Breast epithelium (tissue), 4 donors: ENCODE results near the gene C2orf68. TPM values are rescaled to one million over a fixed set of nuclear protein-coding genes. Genes with fewer than 3 reads are reported as not detected.

ENCODE experiments used
- DNase-seq, 2 donors: peaks; one replicate each; pipeline ENCODE4 v3.0.0-alpha.2; 2019; ENCODE audit warnings: low spot score in 2 of 2
- H3K27ac ChIP-seq, 2 donors: fragments of 200-600 bp; sonication (generic) in 1 of 2; one replicate each; pipeline ENCODE4 v1.5.1; 2016 to 2019; ENCODE audit warnings: mild to moderate bottlenecking in 1 of 2
- H3K27me3 ChIP-seq, 2 donors: fragments of 200-600 bp; sonication (generic) in 1 of 2; one replicate each; pipeline versions ENCODE4 v1.5.1 to v1.6.0; 2017 to 2019; ENCODE audit warnings: control low read depth in 1 of 2, mild to moderate bottlenecking in 1 of 2
- H3K36me3 ChIP-seq: fragments of 200-600 bp; one replicate; pipeline ENCODE4 v1.5.1; 2019
- H3K4me1 ChIP-seq, 2 donors: fragments of 200-600 bp; sonication (generic); one replicate each; pipeline ENCODE4 v1.5.1; 2016 to 2019; ENCODE audit warnings: control low read depth in 1 of 2
- H3K4me3 ChIP-seq, 3 donors: fragments of 200-600 bp; sonication (generic); 1 replicate in 2 of 3; 2 replicates in 1 of 3; pipeline ENCODE4 v1.5.1; 2016 to 2019; ENCODE audit warnings: mild to moderate bottlenecking in 3 of 3, moderate library complexity in 2 of 3
- H3K9me3 ChIP-seq, 2 donors: fragments of 200-600 bp; sonication (generic) in 1 of 2; one replicate each; pipeline ENCODE4 v1.5.1; 2016 to 2019; ENCODE audit warnings: control low read depth in 1 of 2
- CTCF ChIP-seq, 3 donors: fragments of 450-650 bp; IDR thresholded peaks; one replicate each; pipeline ENCODE4 v1.5.1; 2016 to 2017; ENCODE audit warnings: antibody characterized with exemption in 3 of 3, mild to moderate bottlenecking in 3 of 3, moderate library complexity in 3 of 3
- POLR2A ChIP-seq: fragments of 450-650 bp; IDR thresholded peaks from one replicate; pipeline ENCODE4 v1.6.1; 2016; ENCODE audit warnings: antibody characterized with exemption, mild to moderate bottlenecking, moderate library complexity
- POLR2AphosphoS5 ChIP-seq, 3 donors: sonication (generic); formaldehyde crosslinking; IDR thresholded peaks; one replicate each; pipeline ENCODE4 v1.6.1; 2017; ENCODE audit warnings: antibody characterized with exemption in 3 of 3
- intact Hi-C: fragments of 100-400 bp; cut with DNase I; formaldehyde crosslinking; loops from one replicate; pipeline ENCODE4 v1.15.1; 2023; ENCODE audit warnings: low total_unique reads
- total RNA-seq, 3 donors: library from RNA; depleted of rRNA; stranded (reverse); fragments of >200 nt; gene quantifications; one replicate each; pipeline ENCODE4 v1.1.0, GENCODE V29; 2016

C2orf68 gene
- total RNA-seq, 3 donors from 2014 or later: 13.9 to 26.6 (median 16.1) TPM

- intact Hi-C loops: no loop called here
- DNase-seq: peak; percentile 85 to 90
- peak within 1 kb of the TSS; percentile 92 to 98 for H3K27ac ChIP-seq
- peaks cover 7 to 14% of the 10 kb centered on the region in 2 donors for H3K4me1 ChIP-seq
- peak within 1 kb of the TSS; percentile 31 to 71 (median 59) for H3K4me3 ChIP-seq
- no peaks in the 10 kb centered on the region for H3K9me3 ChIP-seq
- no peaks in the 10 kb centered on the region for H3K27me3 ChIP-seq
- TF ChIP-seq POLR2AphosphoS5 (IDR thresholded peaks at IDR 0.05): no peak
- peak; percentile 28 for TF ChIP-seq POLR2A
- no peaks in the 10 kb centered on the region for H3K36me3 ChIP-seq
Measured at GRCh38 chr2:85577386-85578242, 34.3 kb downstream of the C2orf68 start, which contains the start of gene VAMP8. VAMP8 (plus strand) TSS chr2:85577586; CDS start chr2:85577647, 61 bp downstream.

GRCh38 chr2:85577063-85577385 is 34.8 kb downstream of the C2orf68 start:
- H3K4me3 ChIP-seq: peak overlapping the region in 2 of 3 donors; percentile 59 to 71
- no peaks in the 10 kb centered on the region for H3K36me3 ChIP-seq
- peak overlapping the region; percentile 92 to 98 for H3K27ac ChIP-seq
- H3K4me1 ChIP-seq: peaks cover 7 to 14% of the 10 kb centered on the region in 2 donors
- DNase-seq: no peak
- intact Hi-C loops: no loop called here
- TF ChIP-seq POLR2AphosphoS5 (IDR thresholded peaks at IDR 0.05): no peak
- TF ChIP-seq POLR2A: no peak
- TF ChIP-seq CTCF (IDR thresholded peaks at IDR 0.05): no peak
- no peaks in the 10 kb centered on the region for H3K9me3 ChIP-seq
- H3K27me3 ChIP-seq: no peaks in the 10 kb centered on the region

- H3K36me3 ChIP-seq: no peaks in the 10 kb centered on the region
- DNase-seq: no peak
- no peaks in the 10 kb centered on the region for H3K9me3 ChIP-seq
- intact Hi-C loops: no loop called here
- H3K27ac ChIP-seq: peak overlapping the region; percentile 42 to 64
- peaks cover 7 to 14% of the 10 kb centered on the region in 2 donors for H3K4me1 ChIP-seq
- no peak for TF ChIP-seq POLR2AphosphoS5 (IDR thresholded peaks at IDR 0.05)
- no peak for TF ChIP-seq CTCF (IDR thresholded peaks at IDR 0.05)
- no peak for TF ChIP-seq POLR2A
- no peak overlapping the region for H3K4me3 ChIP-seq
- H3K27me3 ChIP-seq: no peaks in the 10 kb centered on the region
Measured at GRCh38 chr2:85575739-85576138, 36.1 kb downstream of the C2orf68 start.

GRCh38 chr2:85566265-85566664 is 45.6 kb downstream of the C2orf68 start:
- H3K4me1 ChIP-seq: no peaks in the 10 kb centered on the region
- H3K4me3 ChIP-seq: no peak overlapping the region
- DNase-seq: no peak
- no peak overlapping the region for H3K27ac ChIP-seq
- H3K9me3 ChIP-seq: no peaks in the 10 kb centered on the region
- H3K36me3 ChIP-seq: no peaks in the 10 kb centered on the region
- no peak for TF ChIP-seq POLR2A
- no peak for TF ChIP-seq POLR2AphosphoS5 (IDR thresholded peaks at IDR 0.05)
- no peak for TF ChIP-seq CTCF (IDR thresholded peaks at IDR 0.05)
- intact Hi-C loops: no loop called here
- no peaks in the 10 kb centered on the region for H3K27me3 ChIP-seq

- H3K9me3 ChIP-seq: no peaks in the 10 kb centered on the region
- TF ChIP-seq POLR2AphosphoS5 (IDR thresholded peaks at IDR 0.05) (no peak), CTCF (IDR thresholded peaks at IDR 0.05) (no peak), POLR2A (no peak)
- no peaks in the 10 kb centered on the region for H3K4me1 ChIP-seq
- DNase-seq: no peak
- intact Hi-C loops: no loop called here
- H3K27me3 ChIP-seq: no peaks in the 10 kb centered on the region
- no peaks in the 10 kb centered on the region for H3K36me3 ChIP-seq
- H3K4me3 ChIP-seq: no peak overlapping the region
- H3K27ac ChIP-seq: no peak overlapping the region
Measured at GRCh38 chr2:85564144-85564563, 47.7 kb downstream of the C2orf68 start.
